ENCODE data around the gene EEPD1.
"Not testable (repeated sequence)": the region's sequence is repeated elsewhere in the genome, so short reads cannot be mapped to it uniquely, and the experiment has no call there.

The EEPD1 gene

GRCh38 chr7:36129048-36129534, 24.0 kb upstream of the EEPD1 start:
- DNase-seq: no peak

- DNase-seq: no peak
Measured at GRCh38 chr7:36130236-36130945, 22.7 kb upstream of the EEPD1 start.

- no peak for DNase-seq
Measured at GRCh38 chr7:36131026-36131425, 22.0 kb upstream of the EEPD1 start.

- no peak for DNase-seq
Measured at GRCh38 chr7:36131499-36131898, 21.6 kb upstream of the EEPD1 start.

GRCh38 chr7:36132012-36132411, 21.0 kb upstream of the EEPD1 start:
- DNase-seq: no peak

GRCh38 chr7:36135700-36136099, 17.4 kb upstream of the EEPD1 start:
- DNase-seq: no peak

GRCh38 chr7:36137258-36137657, 15.8 kb upstream of the EEPD1 start:
- DNase-seq: no peak

- no peak for DNase-seq
Measured at GRCh38 chr7:36137754-36138153, 15.3 kb upstream of the EEPD1 start.

GRCh38 chr7:36138209-36138608, 14.8 kb upstream of the EEPD1 start:
- no peak for DNase-seq

- DNase-seq: no peak
Measured at GRCh38 chr7:36141351-36141750, 11.7 kb upstream of the EEPD1 start.

GRCh38 chr7:36141850-36142249, 11.2 kb upstream of the EEPD1 start:
- DNase-seq: no peak

GRCh38 chr7:36144189-36144588, 8.9 kb upstream of the EEPD1 start:
- DNase-seq: no peak

GRCh38 chr7:36145686-36146085, 7.4 kb upstream of the EEPD1 start:
- DNase-seq: no peak

GRCh38 chr7:36147361-36147760, 5.7 kb upstream of the EEPD1 start:
- no peak for DNase-seq

- no peak for DNase-seq
Measured at GRCh38 chr7:36148422-36149065, 4.5 kb upstream of the EEPD1 start.

GRCh38 chr7:36149240-36149639, 3.8 kb upstream of the EEPD1 start:
- not testable (repeated sequence) for DNase-seq

- no peak for DNase-seq
Measured at GRCh38 chr7:36149694-36150452, 3.2 kb upstream of the EEPD1 start.

GRCh38 chr7:36151921-36152755, 916 bp upstream of the EEPD1 start:
- no peak for DNase-seq

GRCh38 chr7:36153571-36154097, 580 bp downstream of the EEPD1 start:
- peak; percentile 24 for DNase-seq

- no peak for DNase-seq
Measured at GRCh38 chr7:36154255-36155212, 1.5 kb downstream of the EEPD1 start.

- DNase-seq: no peak
Measured at GRCh38 chr7:36155811-36156361, 2.8 kb downstream of the EEPD1 start.
